Tibial nerve (tissue), 4 donors: ENCODE data around the gene LSMEM2. TPM values are rescaled to one million over a fixed set of nuclear protein-coding genes. Genes with fewer than 3 reads are reported as not detected.

Source experiments
- DNase-seq, 2 donors: peaks; one replicate each; pipeline ENCODE4 v3.0.0-alpha.2; 2019; ENCODE audit warnings: low spot score in 2 of 2
- H3K27ac ChIP-seq, 4 donors: fragments of 200-600 bp; sonication (generic) in 3 of 4; one replicate each; pipeline ENCODE4 v1.5.1; 2017 to 2019; ENCODE audit warnings: mild to moderate bottlenecking in 1 of 4
- H3K27me3 ChIP-seq, 2 donors: fragments of 200-600 bp; sonication (generic) in 1 of 2; one replicate each; pipeline versions ENCODE4 v1.5.1 to v1.6.0; 2017 to 2019
- H3K36me3 ChIP-seq, 3 donors: fragments of 200-600 bp; sonication (generic); one replicate each; pipeline ENCODE4 v1.5.1; 2018 to 2019
- H3K4me1 ChIP-seq, 4 donors: fragments of 200-600 bp; sonication (generic) in 3 of 4; one replicate each; pipeline ENCODE4 v1.5.1; 2017 to 2019
- H3K4me3 ChIP-seq, 4 donors: fragments of 200-600 bp; sonication (generic) in 3 of 4; one replicate each; pipeline ENCODE4 v1.5.1; 2017 to 2019; ENCODE audit warnings: mild to moderate bottlenecking in 1 of 4, moderate library complexity in 1 of 4
- H3K9me3 ChIP-seq, 4 donors: fragments of 200-600 bp; sonication (generic) in 3 of 4; one replicate each; pipeline ENCODE4 v1.5.1; 2017 to 2019
- CTCF ChIP-seq, 5 experiments: fragments of 200-600 bp in 3 of 5; fragments of 450-650 bp in 2 of 5; sonication (generic) in 3 of 5; IDR thresholded peaks; one replicate each; pipeline ENCODE4 v1.5.1; 2016 to 2019; ENCODE audit warnings: antibody characterized with exemption in 5 of 5, mild to moderate bottlenecking in 3 of 5, moderate library complexity in 2 of 5
- EP300 ChIP-seq, 2 donors: sonication (generic); formaldehyde crosslinking; IDR thresholded peaks; one replicate each; pipeline ENCODE4 v1.6.1; 2017; ENCODE audit warnings: antibody characterized with exemption in 2 of 2, mild to moderate bottlenecking in 1 of 2
- POLR2A ChIP-seq, 2 donors: fragments of 450-650 bp; IDR thresholded peaks; one replicate each; pipeline ENCODE4 v1.6.1; 2017; ENCODE audit warnings: antibody characterized with exemption in 2 of 2, mild to moderate bottlenecking in 2 of 2, moderate library complexity in 2 of 2
- WGBS, 2 donors: methylation state at CpG; one replicate each; pipeline ENCODE4 v1.1.5; 2018; 5-methylcytosine and 5-hydroxymethylcytosine counted together
- total RNA-seq, 4 donors: library from RNA; depleted of rRNA; stranded (reverse); fragments of >200 nt; gene quantifications; one replicate each; pipeline ENCODE4 v1.1.0, GENCODE V29; 2016

The LSMEM2 gene
- total RNA-seq, 4 donors from 2014 or later, result 2.0 to 3.1 (median 2.5) TPM

- no peak for DNase-seq
- 85 to 86% methylated on average over 16 of the region's 16 CpGs for WGBS, 2 donors
- Histone ChIP-seq H3K4me3 (peak overlapping the region in 1 of 4 donors; percentile 67), H3K9me3 (no peaks in the 10 kb centered on the region), H3K27ac (peak overlapping the region in 2 of 4 donors; percentile 93 to 99), H3K27me3 (no peaks in the 10 kb centered on the region), H3K4me1 (peaks cover 0 to 71% (median 49%) of the 10 kb centered on the region in 4 donors), H3K36me3 (peaks cover 0 to 55% (median 0%) of the 10 kb centered on the region in 3 donors)
- no peak for TF ChIP-seq CTCF (IDR thresholded peaks at IDR 0.05)
- TF ChIP-seq POLR2A (IDR thresholded peaks at IDR 0.05), result no peak
- TF ChIP-seq EP300 (IDR thresholded peaks at IDR 0.05), result no peak
Observed at GRCh38 chr3:50319181-50319893, 40.5 kb downstream of the LSMEM2 start.

- Histone ChIP-seq H3K4me1 (peaks cover 0 to 79% (median 52%) of the 10 kb centered on the region in 4 donors), H3K4me3 (peak overlapping the region; percentile 63 to 79 (median 66)), H3K9me3 (no peaks in the 10 kb centered on the region), H3K27ac (peak overlapping the region; percentile 72 to 99 (median 92)), H3K27me3 (no peaks in the 10 kb centered on the region), H3K36me3 (peaks cover 0 to 50% (median 0%) of the 10 kb centered on the region in 3 donors)
- TF ChIP-seq CTCF (IDR thresholded peaks at IDR 0.05) (no peak), EP300 (IDR thresholded peaks at IDR 0.05) (no peak), POLR2A (IDR thresholded peaks at IDR 0.05) (no peak)
- no peak for DNase-seq
- WGBS, 2 donors, result 63 to 72% methylated on average over 22 to 28 of the region's 29 CpGs
Observed at GRCh38 chr3:50319894-50320625, 41.2 kb downstream of the LSMEM2 start.

GRCh38 chr3:50320853-50321335 lies 42.0 kb downstream of the LSMEM2 start:
- TF ChIP-seq CTCF (IDR thresholded peaks at IDR 0.05) (no peak), POLR2A (IDR thresholded peaks at IDR 0.05) (no peak)
- Histone ChIP-seq H3K4me1 (peaks cover 0 to 87% (median 52%) of the 10 kb centered on the region in 4 donors), H3K4me3 (peak overlapping the region; percentile 63 to 79 (median 66)), H3K9me3 (no peaks in the 10 kb centered on the region), H3K27ac (peak overlapping the region; percentile 72 to 99 (median 92)), H3K36me3 (peaks cover 0 to 50% (median 0%) of the 10 kb centered on the region in 3 donors), H3K27me3 (no peaks in the 10 kb centered on the region)
- peak; percentile 63 to 66 for DNase-seq
- 0% methylated on average over 4 to 5 of the region's 45 CpGs for WGBS, 2 donors

GRCh38 chr3:50321336-50322114 lies 42.6 kb downstream of the LSMEM2 start:
- H3K4me1 ChIP-seq, result peaks cover 0 to 90% (median 52%) of the 10 kb centered on the region in 4 donors
- WGBS, 2 donors, result 1% methylated on average over 21 to 36 of the region's 59 CpGs
- H3K27me3 ChIP-seq, result no peaks in the 10 kb centered on the region
- peak overlapping the region; percentile 72 to 99 (median 92) for H3K27ac ChIP-seq
- H3K4me3 ChIP-seq, result peak overlapping the region; percentile 63 to 79 (median 66)
- H3K36me3 ChIP-seq, result peaks cover 0 to 50% (median 0%) of the 10 kb centered on the region in 3 donors
- H3K9me3 ChIP-seq, result no peaks in the 10 kb centered on the region
- DNase-seq, result peak; percentile 82 to 84
- TF ChIP-seq EP300 (IDR thresholded peaks at IDR 0.05) (peak; percentile 62 to 76), CTCF (IDR thresholded peaks at IDR 0.05) (peak; percentile 43 to 86 (median 50)), POLR2A (IDR thresholded peaks at IDR 0.05) (peak in 1 of 2 donors; percentile 71)
